K562 (cell line): ENCODE data around the gene GPR4. TPM values are rescaled to one million over a fixed set of nuclear protein-coding genes. Genes with fewer than 3 reads are reported as not detected.

Experiments used
- ATAC-seq: fragments of 200-7000 bp; cut with Tn5 transposase; 3 replicates; pipeline ENCODE4 v1.9.1; 2020; ENCODE audit warnings: moderate library complexity
- BruUV-seq: library from RNA; stranded (reverse); fragments of 400-500 nt; replicated peaks from 2 replicates; lab custom pipeline; 2021; lab: Mats Ljungman, UMichigan
- CTCF ChIA-PET: fragments of 300-600 bp; formaldehyde crosslinking; extraction: SDS; loops from one replicate; lab custom pipeline; 2021; ENCODE audit warnings: low intra/inter-chr PET ratio; lab: Yijun Ruan, JAX
- POLR2A ChIA-PET: fragments of 300-600, 350-650 bp; sonication (Branson Sonifier 250); formaldehyde crosslinking; extraction: SDS; loops from one replicate; lab custom pipeline; 2021; ENCODE audit warnings: antibody characterized with exemption, inconsistent platforms; lab: Yijun Ruan, JAX
- DNase-seq, 4 experiments: peaks; one replicate each; pipeline versions ENCODE4 v3.0.0 to v3.0.0-alpha.2; 2011 to 2018; ENCODE audit warnings: low spot score in 3 of 4, mixed read lengths in 3 of 4; ENCODE audit errors: extremely low read depth in 1 of 4
- FAIRE-seq: peaks from 2 replicates; lab custom pipeline; 2011; peaks lifted over from hg19 to GRCh38; lab: Jason Lieb, UNC
- H2AFZ ChIP-seq: 2 replicates; pipeline ENCODE4 v1.6.0; 2011; ENCODE audit warnings: low read depth, low read length, control low read depth, inconsistent platforms
- H3K27ac ChIP-seq: fragments of 200-600 bp; 3 replicates; pipeline ENCODE4 v1.8.0; 2011; ENCODE audit warnings: low read depth, mild to moderate bottlenecking, control low read depth, inconsistent platforms, low read length, moderate library complexity, mixed read lengths; ENCODE audit errors: extremely low read depth
- H3K27me3 ChIP-seq, 2 experiments: fragments of 300-600 bp in 1 of 2; 2 replicates in 1 of 2; 3 replicates in 1 of 2; pipeline versions ENCODE4 v1.6.0 to v1.8.0; 2011; ENCODE audit warnings: inconsistent platforms in 2 of 2, low read length in 2 of 2, mild to moderate bottlenecking in 1 of 2, mixed read lengths in 1 of 2, moderate library complexity in 1 of 2; ENCODE audit not compliant: control insufficient read depth in 2 of 2, insufficient read depth in 2 of 2
- H3K36me3 ChIP-seq: fragments of 300-600 bp; 3 replicates; pipeline ENCODE4 v1.8.0; 2011; ENCODE audit warnings: mild to moderate bottlenecking, low read length, inconsistent platforms; ENCODE audit not compliant: control insufficient read depth, insufficient read depth
- H3K4me1 ChIP-seq, 2 experiments: fragments of 200-600 bp in 1 of 2; replicated peaks in 1 of 2; 2 replicates in 1 of 2; 3 replicates in 1 of 2; pipeline versions ENCODE4 v1.5.1 to v1.8.0; 2011; ENCODE audit warnings: inconsistent platforms in 2 of 2, low read length in 2 of 2, mild to moderate bottlenecking in 1 of 2, mixed read lengths in 1 of 2, moderate library complexity in 1 of 2; ENCODE audit not compliant: control insufficient read depth in 2 of 2, insufficient read depth in 2 of 2
- H3K4me2 ChIP-seq: 2 replicates; pipeline ENCODE4 v1.6.1; 2011; ENCODE audit warnings: low read length, control low read depth, inconsistent platforms, mixed read lengths; ENCODE audit not compliant: insufficient read depth
- H3K4me3 ChIP-seq: fragments of 200-600 bp; sonication (generic), shearing (Covaris generic); 2 replicates; pipeline ENCODE4 v1.5.1; 2016; ENCODE audit warnings: control low read depth, inconsistent platforms
- H3K79me2 ChIP-seq: fragments of 200-600 bp; 3 replicates; pipeline ENCODE4 v1.8.0; 2011; ENCODE audit warnings: low read length, inconsistent platforms; ENCODE audit not compliant: control insufficient read depth, insufficient read depth
- H3K9ac ChIP-seq, 2 experiments: 2 replicates each; pipeline versions ENCODE4 v1.6.0 to v1.6.1; 2011; ENCODE audit warnings: low read depth in 2 of 2, low read length in 2 of 2, control low read depth in 1 of 2, inconsistent platforms in 1 of 2, mild to moderate bottlenecking in 1 of 2, mixed read lengths in 1 of 2; ENCODE audit not compliant: insufficient read depth in 1 of 2
- H3K9me1 ChIP-seq: one replicate; pipeline ENCODE4 v1.6.0; 2011; ENCODE audit warnings: inconsistent platforms, mild to moderate bottlenecking, low read length, moderate library complexity; ENCODE audit not compliant: control insufficient read depth, insufficient read depth
- H3K9me3 ChIP-seq: replicated peaks from 2 replicates; pipeline ENCODE4 v1.5.1; 2011; ENCODE audit warnings: low read depth, low read length, inconsistent platforms; ENCODE audit not compliant: control insufficient read depth, insufficient read depth
- H4K20me1 ChIP-seq: replicated peaks from 2 replicates; pipeline ENCODE4 v1.6.1; 2011; ENCODE audit warnings: low read length, inconsistent platforms, mixed read lengths; ENCODE audit not compliant: control insufficient read depth, insufficient read depth
- NRF1 ChIP-seq, 2 experiments: fragments of 450-650 bp; IDR thresholded peaks in 1 of 2; conservative IDR thresholded peaks in 1 of 2; 2 replicates each; pipeline ENCODE4 v1.6.1; 2014; ENCODE audit warnings: mild to moderate bottlenecking in 2 of 2
- SMAD2 ChIP-seq: fragments of 150-350 bp; IDR thresholded peaks from 2 replicates; pipeline ENCODE4 v1.6.1; 2014; ENCODE audit warnings: low read depth, mild to moderate bottlenecking, low read length
- WGBS: fragments of 100-300 bp; shearing (Covaris generic); methylation state at CpG from one replicate; pipeline ENCODE4 v1.1.6; 2016; ENCODE audit warnings: low coverage, mixed read lengths; ENCODE audit not compliant: insufficient coverage; ENCODE audit errors: missing lambda C conversion rate; 5-methylcytosine and 5-hydroxymethylcytosine counted together
- in situ Hi-C: fragments of 300-500 bp; cut with MboI; formaldehyde crosslinking; loops from 4 replicates; pipeline ENCODE4 v1.15.0; 2018; ENCODE audit warnings: inconsistent platforms, mixed read lengths
- intact Hi-C: fragments of 100-400 bp; cut with micrococcal nuclease; formaldehyde crosslinking; loops from 2 replicates; pipeline ENCODE4 v1.14.2; 2022
- polyA plus RNA-seq, 8 experiments: library from polyadenylated mRNA; depleted of rRNA in 4 of 8; stranded (reverse) in 5 of 8; unstranded in 3 of 8; fragments of >200 nt; fragmentation: Nextera tagmentation in 2 of 8; fragmentation: Illumina TruSeq in 1 of 8; extraction: Ambion mirVana in 2 of 8; extraction: Trizol in 1 of 8; gene quantifications; 2 replicates each; pipeline versions ENCODE4 v1.2.1 to v1.2.3, GENCODE V29; 2011 to 2014; ENCODE audit warnings: inconsistent platforms in 1 of 8, missing spikeins in 1 of 8
- total RNA-seq, 7 experiments: library from RNA; depleted of rRNA in 6 of 7; stranded (reverse); fragments of >200 nt in 6 of 7; fragmentation: Illumina TruSeq in 2 of 7; extraction: Trizol in 2 of 7; gene quantifications; 2 replicates each; pipeline versions ENCODE4 v1.2.1 to v1.2.3, GENCODE V29; 2011 to 2021; ENCODE audit warnings: low replicate concordance in 1 of 7
- TF ChIP-seq, protein P1 (sequence below): fragments of 200-800 bp; sonication (Bioruptor generic); IDR thresholded peaks from 2 replicates; pipeline ENCODE4 v1.6.1; 2016; ENCODE audit warnings: missing genetic modification characterization, missing compliant biosample characterization

Gene GPR4
- total and polyA plus RNA-seq, 9 of the 15 experiments (the other 6 are each of a cell fraction or from before 2014, with no cell fraction given), result 0.03 to 0.09 (median 0.04) TPM; not detected in 5

- H3K4me3 ChIP-seq, result no peak overlapping the region
- ChIA-PET CTCF (no interaction called here), POLR2A (interaction anchor here (0.6 to 2.4 kb wide), 3 partner anchors 11 to 31 kb away, joined by 4 to 10 read pairs (median 5); no protein-coding TSS in a partner anchor)
- intact Hi-C loops (no loop called here), in situ Hi-C loops (no loop called here)
- H3K9me3 ChIP-seq, result no peaks in the 10 kb centered on the region
- H3K4me1 ChIP-seq, result no peaks in the 10 kb centered on the region; a peak in 2 of 5 replicates
- 0 out of 2 replicates have a peak, but pooled peaks cover 3% of the 10 kb centered on the region for H4K20me1 ChIP-seq
- WGBS, result 60% methylated on average over 10 of the region's 10 CpGs
- ATAC-seq (peak; percentile 34; the same call in 1 of the 3 replicates), FAIRE-seq (no peak), DNase-seq (peak in 1 of 4 experiments; percentile 8)
- H3K36me3 ChIP-seq, result no peaks in the 10 kb centered on the region; the same call in 2 of the 3 replicates
- no peak overlapping the region for H2AFZ ChIP-seq
- no peak overlapping the region for H3K4me2 ChIP-seq
- no peaks in the 10 kb centered on the region; the same call in 2 of the 3 replicates for H3K79me2 ChIP-seq
- BruUV-seq, result no TSS peak
- TF ChIP-seq SMAD2, result no peak
- TF ChIP-seq, protein P1, sequence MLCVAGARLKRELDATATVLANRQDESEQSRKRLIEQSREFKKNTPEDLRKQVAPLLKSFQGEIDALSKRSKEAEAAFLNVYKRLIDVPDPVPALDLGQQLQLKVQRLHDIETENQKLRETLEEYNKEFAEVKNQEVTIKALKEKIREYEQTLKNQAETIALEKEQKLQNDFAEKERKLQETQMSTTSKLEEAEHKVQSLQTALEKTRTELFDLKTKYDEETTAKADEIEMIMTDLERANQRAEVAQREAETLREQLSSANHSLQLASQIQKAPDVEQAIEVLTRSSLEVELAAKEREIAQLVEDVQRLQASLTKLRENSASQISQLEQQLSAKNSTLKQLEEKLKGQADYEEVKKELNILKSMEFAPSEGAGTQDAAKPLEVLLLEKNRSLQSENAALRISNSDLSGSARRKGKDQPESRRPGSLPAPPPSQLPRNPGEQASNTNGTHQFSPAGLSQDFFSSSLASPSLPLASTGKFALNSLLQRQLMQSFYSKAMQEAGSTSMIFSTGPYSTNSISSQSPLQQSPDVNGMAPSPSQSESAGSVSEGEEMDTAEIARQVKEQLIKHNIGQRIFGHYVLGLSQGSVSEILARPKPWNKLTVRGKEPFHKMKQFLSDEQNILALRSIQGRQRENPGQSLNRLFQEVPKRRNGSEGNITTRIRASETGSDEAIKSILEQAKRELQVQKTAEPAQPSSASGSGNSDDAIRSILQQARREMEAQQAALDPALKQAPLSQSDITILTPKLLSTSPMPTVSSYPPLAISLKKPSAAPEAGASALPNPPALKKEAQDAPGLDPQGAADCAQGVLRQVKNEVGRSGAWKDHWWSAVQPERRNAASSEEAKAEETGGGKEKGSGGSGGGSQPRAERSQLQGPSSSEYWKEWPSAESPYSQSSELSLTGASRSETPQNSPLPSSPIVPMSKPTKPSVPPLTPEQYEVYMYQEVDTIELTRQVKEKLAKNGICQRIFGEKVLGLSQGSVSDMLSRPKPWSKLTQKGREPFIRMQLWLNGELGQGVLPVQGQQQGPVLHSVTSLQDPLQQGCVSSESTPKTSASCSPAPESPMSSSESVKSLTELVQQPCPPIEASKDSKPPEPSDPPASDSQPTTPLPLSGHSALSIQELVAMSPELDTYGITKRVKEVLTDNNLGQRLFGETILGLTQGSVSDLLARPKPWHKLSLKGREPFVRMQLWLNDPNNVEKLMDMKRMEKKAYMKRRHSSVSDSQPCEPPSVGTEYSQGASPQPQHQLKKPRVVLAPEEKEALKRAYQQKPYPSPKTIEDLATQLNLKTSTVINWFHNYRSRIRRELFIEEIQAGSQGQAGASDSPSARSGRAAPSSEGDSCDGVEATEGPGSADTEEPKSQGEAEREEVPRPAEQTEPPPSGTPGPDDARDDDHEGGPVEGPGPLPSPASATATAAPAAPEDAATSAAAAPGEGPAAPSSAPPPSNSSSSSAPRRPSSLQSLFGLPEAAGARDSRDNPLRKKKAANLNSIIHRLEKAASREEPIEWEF (CRISPR knock-in tag), result no peak
- TF ChIP-seq NRF1 (conservative IDR thresholded peaks at IDR 0.05 in 1 of 2, IDR thresholded peaks at IDR 0.05 in 1 of 2), result no peak
- no peak overlapping the region for H3K27ac ChIP-seq
- H3K27me3 ChIP-seq, result no peaks in the 10 kb centered on the region
- H3K9ac ChIP-seq, result peak overlapping the region in 1 of 2 experiments; percentile 1; a peak in 1 of 4 replicates
- no peaks in the 10 kb centered on the region for H3K9me1 ChIP-seq
Observed at GRCh38 chr19:45547211-45547770, 54.7 kb downstream of the GPR4 start.
